ENCODE measurements around the gene FBXW9.

Gene FBXW9

DNA sequence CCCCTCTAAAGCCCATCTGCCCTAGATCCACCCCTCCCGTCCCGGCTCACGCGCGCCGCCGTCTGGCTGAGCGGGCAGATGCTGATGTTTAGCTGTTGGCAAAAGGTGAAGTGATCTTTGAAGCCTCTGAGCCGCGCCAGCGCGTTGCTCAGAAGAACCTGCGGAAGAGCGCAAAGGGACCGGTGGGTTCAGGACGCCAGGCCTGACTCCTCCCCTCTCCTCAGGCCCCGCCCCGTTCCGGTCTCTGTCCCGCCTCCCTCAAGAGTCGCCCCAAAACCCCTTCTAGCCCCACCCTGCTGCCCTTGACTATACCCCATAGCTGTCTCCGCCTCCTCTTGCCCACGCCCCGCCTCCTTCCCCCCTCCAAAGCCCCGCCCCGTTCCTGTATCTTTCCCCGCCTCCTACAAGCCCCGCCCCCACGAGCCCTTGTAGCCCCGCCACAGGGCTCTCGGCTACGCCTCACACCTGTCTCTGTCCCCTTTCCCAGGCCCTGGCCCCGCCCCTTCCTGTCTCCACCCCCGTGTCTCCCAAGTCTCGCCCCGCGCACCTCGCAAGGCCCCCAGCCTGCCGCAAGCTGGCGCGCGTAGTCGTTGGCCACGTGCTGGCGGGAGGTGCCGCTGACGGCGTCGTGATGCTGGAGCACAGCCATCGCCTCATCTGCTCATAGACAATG, 39.4 kb downstream of the FBXW9 start:
- Histone ChIP-seq H3K9me3 (no peaks in the 10 kb centered on the region), H3K27me3 (no peaks in the 10 kb centered on the region), H3K36me3 (peaks cover 3% of the 10 kb centered on the region; the same call in 1 of the 2 replicates), H3K4me3 (ENCODE audit: low read depth, low read length) (no peak overlapping the region), H3K4me1 (no peaks in the 10 kb centered on the region)
- TF ChIP-seq, protein P1, sequence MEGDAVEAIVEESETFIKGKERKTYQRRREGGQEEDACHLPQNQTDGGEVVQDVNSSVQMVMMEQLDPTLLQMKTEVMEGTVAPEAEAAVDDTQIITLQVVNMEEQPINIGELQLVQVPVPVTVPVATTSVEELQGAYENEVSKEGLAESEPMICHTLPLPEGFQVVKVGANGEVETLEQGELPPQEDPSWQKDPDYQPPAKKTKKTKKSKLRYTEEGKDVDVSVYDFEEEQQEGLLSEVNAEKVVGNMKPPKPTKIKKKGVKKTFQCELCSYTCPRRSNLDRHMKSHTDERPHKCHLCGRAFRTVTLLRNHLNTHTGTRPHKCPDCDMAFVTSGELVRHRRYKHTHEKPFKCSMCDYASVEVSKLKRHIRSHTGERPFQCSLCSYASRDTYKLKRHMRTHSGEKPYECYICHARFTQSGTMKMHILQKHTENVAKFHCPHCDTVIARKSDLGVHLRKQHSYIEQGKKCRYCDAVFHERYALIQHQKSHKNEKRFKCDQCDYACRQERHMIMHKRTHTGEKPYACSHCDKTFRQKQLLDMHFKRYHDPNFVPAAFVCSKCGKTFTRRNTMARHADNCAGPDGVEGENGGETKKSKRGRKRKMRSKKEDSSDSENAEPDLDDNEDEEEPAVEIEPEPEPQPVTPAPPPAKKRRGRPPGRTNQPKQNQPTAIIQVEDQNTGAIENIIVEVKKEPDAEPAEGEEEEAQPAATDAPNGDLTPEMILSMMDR (IDR thresholded peaks at IDR 0.05; ENCODE audit: low read depth, low read length) = no peak
- no peak for DNase-seq

DNA sequence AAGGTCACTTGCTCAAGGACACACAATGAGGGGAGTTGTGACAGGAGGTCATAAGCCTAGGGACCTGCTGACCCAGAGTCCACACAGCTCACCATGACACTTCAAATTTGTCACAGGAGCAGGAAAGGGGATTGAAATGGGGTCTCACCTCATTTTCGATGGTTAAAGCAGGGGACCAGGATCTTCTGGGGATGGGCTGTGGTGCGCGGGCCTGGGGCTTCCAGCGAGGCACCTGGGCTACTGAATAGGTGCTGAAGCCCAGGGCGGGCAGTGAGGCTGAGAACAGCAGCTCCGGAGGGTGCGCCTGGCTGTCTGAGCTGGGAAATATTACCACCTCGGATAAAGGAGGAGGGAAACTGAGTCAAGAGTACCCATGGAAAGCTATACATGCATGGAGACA, 40.9 kb downstream of the FBXW9 start:
- Histone ChIP-seq H3K4me3 (ENCODE audit: low read depth, low read length) (no peak overlapping the region), H3K36me3 (peaks cover 3% of the 10 kb centered on the region; the same call in 1 of the 2 replicates), H3K9me3 (no peaks in the 10 kb centered on the region), H3K27me3 (no peaks in the 10 kb centered on the region), H3K4me1 (no peaks in the 10 kb centered on the region)
- TF ChIP-seq, protein P1 (IDR thresholded peaks at IDR 0.05; ENCODE audit: low read depth, low read length) = no peak
- no peak for DNase-seq

DNA sequence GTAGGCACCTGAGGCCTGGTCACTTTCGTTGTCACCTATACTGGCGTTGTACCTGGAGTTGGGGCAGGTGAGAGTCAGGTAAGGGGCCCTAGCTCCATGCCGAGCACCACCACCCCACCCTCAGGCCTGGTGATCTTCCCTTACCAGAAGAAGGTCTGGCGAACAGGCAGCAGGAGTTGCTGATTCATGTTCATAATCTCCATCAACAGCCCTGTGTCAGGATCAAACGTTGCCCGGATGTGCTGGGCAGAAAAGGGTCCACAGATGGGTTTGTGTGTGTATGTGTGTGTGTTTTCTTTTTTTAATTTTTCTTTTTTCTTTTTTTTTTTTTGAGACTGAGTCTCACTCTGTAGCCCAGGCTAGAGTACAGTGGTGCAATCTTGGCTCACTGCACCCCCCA, 44.2 kb downstream of the FBXW9 start:
- no peaks in the 10 kb centered on the region; the same call in 1 of the 2 replicates for H3K9me3 ChIP-seq
- peaks cover 3% of the 10 kb centered on the region; the same call in 1 of the 2 replicates for H3K36me3 ChIP-seq
- H3K4me1 ChIP-seq = no peaks in the 10 kb centered on the region
- no peak for DNase-seq
- TF ChIP-seq, protein P1 (IDR thresholded peaks at IDR 0.05; ENCODE audit: low read depth, low read length) = no peak
- H3K4me3 ChIP-seq (ENCODE audit: low read depth, low read length) = no peak overlapping the region
- no peaks in the 10 kb centered on the region for H3K27me3 ChIP-seq

DNA sequence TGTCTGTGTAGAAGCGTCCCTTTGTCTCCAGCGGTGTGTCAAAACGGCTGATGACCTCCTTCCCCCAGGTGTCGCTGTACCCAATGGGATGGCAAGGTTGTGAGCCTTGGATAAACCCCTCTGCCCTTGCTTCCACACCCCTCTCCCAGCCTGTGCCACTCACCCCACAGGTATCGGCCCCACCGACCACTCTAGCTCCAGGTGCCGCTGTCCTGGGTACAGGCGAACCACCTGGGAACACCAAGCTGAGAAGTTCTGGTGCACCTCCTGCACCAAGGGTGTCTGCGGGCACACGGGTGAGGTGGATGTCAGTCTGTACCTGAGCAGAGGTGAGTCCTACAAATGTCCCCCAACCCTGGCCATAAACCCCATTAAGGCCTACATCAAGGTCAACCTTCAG, 46.5 kb downstream of the FBXW9 start:
- Histone ChIP-seq H3K36me3 (no peaks in the 10 kb centered on the region), H3K27me3 (no peaks in the 10 kb centered on the region), H3K4me1 (no peaks in the 10 kb centered on the region), H3K4me3 (ENCODE audit: low read depth, low read length) (no peak overlapping the region), H3K9me3 (no peaks in the 10 kb centered on the region; the same call in 1 of the 2 replicates)
- TF ChIP-seq, protein P1 (IDR thresholded peaks at IDR 0.05; ENCODE audit: low read depth, low read length) = no peak
- no peak for DNase-seq

DNA sequence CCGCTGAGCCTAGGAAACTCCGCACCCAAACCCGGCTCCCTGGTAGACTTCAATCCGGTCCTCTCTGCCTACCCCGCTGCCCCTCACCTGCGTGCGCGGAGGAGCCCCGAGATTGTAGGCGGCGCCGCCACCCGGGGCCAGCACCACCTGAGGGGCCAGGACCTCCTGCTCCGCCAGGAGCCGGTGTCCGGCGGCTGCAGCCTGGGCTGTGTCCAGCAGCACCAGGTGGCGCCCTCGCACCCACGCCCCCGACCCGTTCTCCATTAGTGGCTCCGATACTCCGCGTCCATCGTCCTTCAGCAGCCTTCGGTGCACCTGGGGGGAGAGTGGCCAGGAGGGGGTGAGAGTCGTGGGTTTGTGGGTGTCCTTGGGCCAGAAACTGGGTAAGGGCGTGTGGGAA, 48.3 kb downstream of the FBXW9 start:
- DNase-seq = no peak
- H3K36me3 ChIP-seq = no peaks in the 10 kb centered on the region
- no peaks in the 10 kb centered on the region; the same call in 1 of the 2 replicates for H3K9me3 ChIP-seq
- no peaks in the 10 kb centered on the region for H3K4me1 ChIP-seq
- H3K4me3 ChIP-seq (ENCODE audit: low read depth, low read length) = no peak overlapping the region
- H3K27me3 ChIP-seq = no peaks in the 10 kb centered on the region
- TF ChIP-seq, protein P1 (IDR thresholded peaks at IDR 0.05; ENCODE audit: low read depth, low read length) = no peak

DNA sequence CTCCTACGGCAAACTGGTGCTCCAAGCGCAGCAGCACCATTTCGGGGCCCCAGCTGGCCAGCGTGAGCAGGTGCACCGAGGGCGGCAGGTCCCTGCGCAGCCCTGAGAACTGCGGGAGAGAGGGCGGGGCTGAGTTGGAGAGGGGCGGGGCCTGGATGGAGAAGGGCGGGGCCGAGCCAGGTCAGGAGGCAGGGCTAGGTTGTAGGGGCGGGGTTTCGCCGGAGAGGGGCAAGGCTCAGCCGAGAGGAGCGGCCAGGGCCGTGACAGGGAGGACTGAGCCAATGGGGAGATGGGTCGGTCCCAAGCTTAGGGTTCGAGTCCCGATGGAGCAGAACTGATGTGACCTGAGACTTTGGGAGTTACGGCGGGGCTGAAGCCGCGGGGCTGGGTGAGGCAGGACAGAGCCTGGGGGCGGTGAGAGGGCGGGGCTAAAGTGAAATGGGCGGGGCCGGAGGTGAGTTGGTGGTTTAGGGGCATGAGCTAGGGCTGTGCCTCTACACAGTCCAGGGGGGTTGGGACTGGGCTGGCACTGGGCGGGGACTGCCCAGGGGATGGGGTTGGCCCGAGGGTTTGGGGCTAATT, 48.9 kb downstream of the FBXW9 start:
- no peak overlapping the region for H3K4me3 ChIP-seq (ENCODE audit: low read depth, low read length)
- H3K9me3 ChIP-seq = no peaks in the 10 kb centered on the region; the same call in 1 of the 2 replicates
- peak; percentile 68 for DNase-seq
- no peaks in the 10 kb centered on the region for H3K4me1 ChIP-seq
- H3K27me3 ChIP-seq = no peaks in the 10 kb centered on the region
- H3K36me3 ChIP-seq = no peaks in the 10 kb centered on the region
- TF ChIP-seq, protein P1 (IDR thresholded peaks at IDR 0.05; ENCODE audit: low read depth, low read length) = no peak
